ENCODE results near the gene DRC7.
A peak's percentile ranks its signal among the peaks of the same experiment; 100 is the strongest.

Gene DRC7

GRCh38 chr16:57675741-57676551, 18.7 kb upstream of the DRC7 start:
- DNase-seq (ENCODE audit: low read depth in 2 of 2) = no peak

- DNase-seq (ENCODE audit: low read depth in 2 of 2) = no peak
Observed at GRCh38 chr16:57676553-57677085, 18.0 kb upstream of the DRC7 start.

GRCh38 chr16:57677622-57678369, 16.8 kb upstream of the DRC7 start:
- no peak for DNase-seq (ENCODE audit: low read depth in 2 of 2)

DNA sequence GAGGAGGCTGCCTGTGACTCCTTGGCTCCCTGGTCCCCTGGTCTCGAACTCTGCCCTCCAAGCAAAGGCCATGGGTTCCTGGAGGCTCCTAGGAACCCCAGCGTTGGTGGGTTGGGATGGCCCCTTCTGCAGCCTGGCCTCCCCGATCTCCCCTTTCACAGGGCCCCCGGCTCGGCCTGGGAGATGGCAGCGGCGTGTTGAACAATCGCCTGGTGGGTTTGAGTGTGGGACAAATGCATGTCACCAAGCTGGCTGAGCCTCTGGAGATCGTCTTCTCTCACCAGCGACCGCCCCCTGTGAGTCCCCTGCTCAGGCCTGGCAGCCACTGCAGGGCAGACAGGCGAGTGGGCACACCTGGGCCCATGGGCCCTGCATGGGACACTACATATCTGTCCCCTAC, 15.6 kb upstream of the DRC7 start:
- no peak for DNase-seq (ENCODE audit: low read depth in 2 of 2)

DNA sequence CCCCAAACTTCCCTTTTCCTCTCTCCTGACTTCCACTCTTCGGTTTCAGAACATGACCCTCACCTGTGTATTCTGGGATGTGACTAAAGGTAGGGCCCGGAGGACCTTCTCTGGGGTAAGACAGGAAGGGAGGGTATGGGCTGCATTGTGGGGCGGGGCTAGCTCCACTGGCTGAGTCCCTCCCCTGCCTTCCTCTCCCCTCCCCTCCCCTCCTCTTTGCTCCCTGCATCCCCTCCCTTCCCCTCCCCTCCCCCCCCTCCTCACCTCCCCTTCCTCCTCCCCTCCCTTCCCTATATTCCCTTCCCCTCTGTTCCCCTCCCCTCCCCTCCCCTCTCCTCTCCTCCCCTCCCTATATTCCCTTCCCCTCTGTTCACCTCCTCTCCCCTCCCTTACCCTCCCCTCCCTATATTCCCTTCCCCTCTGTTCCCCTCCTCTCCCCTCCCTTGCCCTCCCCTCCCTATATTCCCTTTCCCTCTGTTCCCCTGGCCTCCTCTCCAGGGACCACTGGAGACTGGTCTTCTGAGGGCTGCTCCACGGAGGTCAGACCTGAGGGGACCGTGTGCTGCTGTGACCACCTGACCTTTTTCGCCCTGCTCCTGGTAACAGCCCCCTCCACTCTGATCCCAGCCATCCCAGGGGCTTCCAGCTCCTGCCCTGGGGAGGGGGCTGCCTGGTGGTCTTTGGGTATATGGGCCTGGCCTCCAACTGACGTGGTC, 14.7 kb upstream of the DRC7 start:
- no peak for DNase-seq (ENCODE audit: low read depth in 2 of 2)

DNA sequence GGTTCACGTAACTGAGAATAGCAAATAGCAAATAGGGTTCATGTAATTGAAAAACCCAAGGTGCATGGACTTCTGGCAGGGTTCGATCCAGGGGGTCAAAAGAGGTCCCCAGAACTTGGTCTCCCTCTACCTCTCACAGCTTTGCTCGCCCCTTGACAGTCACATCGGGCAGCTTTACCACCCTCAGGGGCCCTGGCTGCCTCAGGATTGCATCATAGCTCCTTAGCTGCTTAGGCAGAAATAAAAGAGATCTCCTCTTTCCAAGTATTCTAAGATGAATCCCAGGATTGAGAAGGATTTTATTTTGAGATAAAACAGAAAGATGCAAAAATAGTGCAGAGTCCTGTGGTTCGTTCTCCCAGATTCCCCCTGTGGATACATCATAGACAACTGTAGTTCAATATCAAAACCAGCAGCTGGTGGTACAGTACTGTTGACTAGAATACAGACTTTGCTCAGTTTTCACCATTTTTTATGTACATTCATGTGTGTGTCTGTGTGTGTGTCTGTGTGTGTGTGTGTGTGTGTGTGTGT, 13.7 kb upstream of the DRC7 start:
- DNase-seq (ENCODE audit: low read depth in 2 of 2) = no peak

GRCh38 chr16:57681950-57682728, 12.5 kb upstream of the DRC7 start:
- no peak for DNase-seq (ENCODE audit: low read depth in 2 of 2)

- DNase-seq (ENCODE audit: low read depth in 2 of 2) = no peak
Observed at GRCh38 chr16:57682809-57683635, 11.6 kb upstream of the DRC7 start.

- no peak for DNase-seq (ENCODE audit: low read depth in 2 of 2)
Observed at GRCh38 chr16:57683636-57684545, 10.7 kb upstream of the DRC7 start.

DNA sequence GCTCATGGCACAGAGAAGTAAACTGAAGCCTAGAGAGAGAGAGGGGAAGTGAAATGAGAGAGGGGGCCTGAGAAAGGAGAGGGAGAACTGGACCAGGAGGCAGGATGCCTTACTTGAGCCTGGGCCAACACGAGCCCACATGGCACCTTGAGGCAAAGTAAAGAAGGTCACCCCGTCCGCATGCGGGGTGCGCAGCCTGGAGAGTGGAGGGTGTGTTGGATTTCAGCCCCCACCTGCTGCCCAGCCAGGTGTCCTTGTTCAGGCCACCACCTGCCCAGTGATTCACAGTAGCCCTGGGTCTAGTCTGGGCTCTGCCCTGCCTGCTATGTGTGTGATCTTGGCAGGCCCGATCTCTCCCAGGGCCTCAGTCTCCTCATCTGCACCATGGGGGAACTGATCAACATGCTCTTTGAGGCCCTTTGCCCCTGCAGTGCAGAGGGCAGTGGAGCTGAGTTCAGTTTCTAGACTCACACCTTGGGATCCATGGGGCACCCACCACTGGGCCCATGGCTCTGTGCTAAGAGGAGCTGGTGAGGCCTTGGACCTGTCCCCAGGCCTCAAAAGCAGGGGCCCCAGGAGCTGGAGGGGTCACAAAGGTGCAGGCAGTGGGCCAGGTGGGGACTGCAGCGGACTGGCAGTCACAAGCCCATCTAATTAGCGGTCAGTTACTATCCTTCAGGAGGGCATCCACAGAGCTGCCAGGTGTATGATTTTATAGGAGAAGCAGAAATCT, 9.8 kb upstream of the DRC7 start:
- no peak for DNase-seq (ENCODE audit: low read depth in 2 of 2)

DNA sequence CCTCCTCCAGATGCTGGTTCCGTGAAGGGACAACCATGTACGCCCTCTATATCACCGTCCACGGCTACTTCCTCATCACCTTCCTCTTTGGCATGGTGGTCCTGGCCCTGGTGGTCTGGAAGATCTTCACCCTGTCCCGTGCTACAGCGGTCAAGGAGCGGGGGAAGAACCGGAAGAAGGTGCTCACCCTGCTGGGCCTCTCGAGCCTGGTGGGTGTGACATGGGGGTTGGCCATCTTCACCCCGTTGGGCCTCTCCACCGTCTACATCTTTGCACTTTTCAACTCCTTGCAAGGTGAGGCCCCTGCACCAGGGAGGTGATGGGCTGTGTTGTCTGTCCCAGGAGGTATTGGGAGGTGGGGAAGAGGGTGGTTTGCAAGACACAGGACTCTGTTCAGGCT, 9.0 kb upstream of the DRC7 start:
- no peak for DNase-seq (ENCODE audit: low read depth in 2 of 2)

DNA sequence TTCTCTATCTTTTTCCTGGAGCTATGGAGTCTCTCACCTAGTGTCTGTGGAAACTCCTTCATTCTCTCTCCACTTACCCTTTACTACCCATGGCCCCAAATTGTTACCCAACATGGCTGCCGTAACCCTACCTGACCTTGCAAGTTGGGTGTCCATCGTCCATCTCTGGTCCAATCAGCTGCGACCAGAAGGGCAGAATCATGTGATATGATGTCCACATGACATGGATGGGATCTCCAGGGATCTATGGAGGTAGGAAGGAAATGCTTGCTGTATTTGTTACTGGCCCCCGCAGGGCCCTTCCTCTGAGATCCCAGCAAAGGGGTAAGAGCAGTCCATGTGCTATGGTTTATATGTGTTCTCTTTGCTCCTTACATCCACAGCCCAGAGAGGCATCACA, 8.0 kb upstream of the DRC7 start:
- DNase-seq (ENCODE audit: low read depth in 2 of 2) = no peak

DNA sequence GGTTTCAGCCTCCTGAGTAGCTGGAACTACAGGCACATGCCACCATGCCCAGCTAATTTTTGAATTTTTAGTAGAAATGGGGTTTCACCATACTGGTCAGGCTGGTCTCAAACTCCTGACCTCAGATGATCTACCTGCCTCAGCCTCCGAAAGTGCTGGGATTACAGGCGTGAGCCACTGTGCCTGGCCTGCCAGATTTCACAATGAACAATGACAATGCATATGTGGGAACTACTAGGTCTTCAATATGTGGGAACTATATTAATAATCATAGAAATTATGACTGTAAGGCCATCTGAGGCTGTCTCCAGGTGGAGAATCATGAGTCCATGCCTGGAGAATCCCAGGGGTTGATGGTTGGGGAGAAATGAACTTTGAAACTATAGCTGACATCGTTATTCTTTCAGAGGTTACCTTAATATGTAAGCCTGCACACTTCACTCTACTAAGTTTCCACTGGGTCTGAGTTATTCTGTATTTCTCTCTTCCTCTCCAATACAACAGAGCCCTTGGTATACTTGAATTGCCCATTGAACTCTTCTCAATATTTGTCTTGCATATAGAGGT, 7.2 kb upstream of the DRC7 start:
- DNase-seq (ENCODE audit: low read depth in 2 of 2) = no peak

GRCh38 chr16:57688487-57688986, 6.1 kb upstream of the DRC7 start:
- DNase-seq (ENCODE audit: low read depth in 2 of 2) = no peak

DNA sequence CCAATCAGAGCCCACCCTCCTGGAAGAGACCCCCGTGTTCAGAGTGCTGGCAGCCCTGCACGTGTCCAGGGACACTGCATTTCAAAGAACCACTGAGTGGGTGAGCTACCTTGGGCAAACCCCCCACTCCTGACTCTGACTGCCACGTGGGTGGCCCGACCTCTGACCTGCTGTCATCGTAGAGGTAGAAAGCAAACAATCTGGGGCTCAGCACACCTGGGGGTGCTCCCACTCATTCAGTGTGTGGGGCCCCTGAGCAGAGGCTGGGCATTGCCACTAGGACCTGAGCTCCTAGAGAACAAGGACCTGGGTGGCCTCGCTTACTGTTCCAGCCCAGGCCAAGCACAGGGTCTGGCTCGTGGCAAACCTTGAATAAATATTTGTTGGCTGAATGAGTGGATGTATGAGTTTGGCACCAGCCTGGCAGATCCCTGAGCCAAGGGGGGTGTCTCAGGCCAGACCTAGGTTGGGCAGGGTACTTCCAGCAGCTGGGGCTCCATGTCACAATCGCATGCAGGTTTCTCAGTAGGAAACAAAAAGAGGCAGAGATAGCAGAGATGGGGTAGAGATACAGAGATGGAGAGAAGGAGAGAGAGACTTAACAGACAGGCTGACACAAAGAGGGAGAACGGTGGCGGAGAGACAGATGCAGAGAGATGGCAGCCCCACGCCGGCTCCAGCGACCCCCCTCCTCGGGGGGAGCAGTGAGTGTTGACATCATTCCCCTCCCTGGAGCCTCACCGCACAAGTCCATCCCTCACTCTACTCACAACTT, 5.4 kb upstream of the DRC7 start:
- no peak for DNase-seq (ENCODE audit: low read depth in 2 of 2)

DNA sequence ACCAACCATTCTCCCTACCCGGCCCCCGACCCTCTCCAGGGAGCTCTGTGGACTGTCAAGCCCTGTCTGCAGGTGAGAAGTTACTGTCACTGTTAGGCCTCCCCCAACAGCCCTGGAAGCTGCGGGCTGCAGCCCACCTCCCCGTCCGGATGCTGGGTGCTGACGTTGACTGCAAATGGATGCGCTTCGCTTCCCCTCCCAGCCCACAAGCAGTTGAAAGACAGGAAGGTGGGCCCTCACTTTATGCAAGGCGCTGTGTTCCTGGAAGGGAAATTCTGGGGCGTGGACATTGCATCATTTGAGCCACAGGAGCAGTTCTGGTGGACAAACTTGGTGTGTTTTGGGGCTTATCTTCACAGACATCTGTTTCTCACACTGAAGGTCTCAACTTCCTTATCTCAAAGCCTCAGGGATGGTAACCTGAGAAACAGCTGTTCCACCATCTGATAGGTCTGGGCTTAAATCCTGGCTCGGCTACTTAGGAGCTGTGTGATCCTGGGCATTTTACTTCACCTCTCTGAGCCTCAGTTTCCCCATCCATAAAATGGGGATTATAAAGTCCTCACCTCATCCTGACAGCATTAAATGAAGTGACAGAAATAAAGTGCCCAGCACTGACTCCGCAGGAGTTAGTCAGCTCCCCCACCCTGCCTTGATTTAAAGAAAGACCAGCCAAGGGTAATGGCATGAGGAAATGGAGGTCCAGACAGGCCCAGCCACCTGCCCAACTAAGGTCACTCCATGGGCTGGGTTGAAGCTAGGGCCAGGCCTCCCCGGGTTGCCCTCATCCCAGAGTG, 4.6 kb upstream of the DRC7 start:
- peak in 1 of 2 donors; percentile 4 for DNase-seq (ENCODE audit: low read depth in 2 of 2)
